ENCODE measurements around the gene C5orf58. TPM values are rescaled to one million over a fixed set of nuclear protein-coding genes. Genes with fewer than 3 reads are reported as not detected.

C5orf58 gene
- total RNA-seq, 1 donor: not detected

GRCh38 chr5:170226129-170226615 lies 6.6 kb upstream of the C5orf58 start:
- Histone ChIP-seq H3K4me3 (ENCODE audit: insufficient read depth, low read length) (no peak overlapping the region), H3K79me2 (ENCODE audit: insufficient read depth, low read length) (no peaks in the 10 kb centered on the region), H2AFZ (ENCODE audit: low read length) (no peak overlapping the region), H3K9me3 (ENCODE audit: low read depth, low read length) (no peaks in the 10 kb centered on the region), H3K36me3 (ENCODE audit: insufficient read depth, low read length) (no peaks in the 10 kb centered on the region), H4K20me1 (ENCODE audit: insufficient read depth, low read length) (no peaks in the 10 kb centered on the region), H3K27me3 (ENCODE audit: insufficient read depth, low read length) (no peaks in the 10 kb centered on the region), H3K4me2 (ENCODE audit: insufficient read depth, low read length) (no peak overlapping the region), H3K4me1 (ENCODE audit: insufficient read depth, low read length) (no peaks in the 10 kb centered on the region), H3K27ac (ENCODE audit: low read depth, low read length) (no peak overlapping the region)
- TF ChIP-seq CTCF (IDR thresholded peaks at IDR 0.05; ENCODE audit: extremely low read depth, low read depth, low read length): no peak
- DNase-seq (ENCODE audit: insufficient read length, low spot score, missing footprints): no peak

- Histone ChIP-seq H3K4me2 (ENCODE audit: insufficient read depth, low read length) (no peak overlapping the region), H3K4me3 (ENCODE audit: insufficient read depth, low read length) (no peak overlapping the region), H2AFZ (ENCODE audit: low read length) (no peak overlapping the region), H3K36me3 (ENCODE audit: insufficient read depth, low read length) (no peaks in the 10 kb centered on the region), H3K27ac (ENCODE audit: low read depth, low read length) (no peak overlapping the region), H3K4me1 (ENCODE audit: insufficient read depth, low read length) (no peaks in the 10 kb centered on the region), H4K20me1 (ENCODE audit: insufficient read depth, low read length) (no peaks in the 10 kb centered on the region), H3K27me3 (ENCODE audit: insufficient read depth, low read length) (no peaks in the 10 kb centered on the region), H3K9me3 (ENCODE audit: low read depth, low read length) (no peaks in the 10 kb centered on the region), H3K79me2 (ENCODE audit: insufficient read depth, low read length) (no peaks in the 10 kb centered on the region)
- DNase-seq (ENCODE audit: insufficient read length, low spot score, missing footprints): no peak
- TF ChIP-seq CTCF (IDR thresholded peaks at IDR 0.05; ENCODE audit: extremely low read depth, low read depth, low read length): no peak
These were observed 6.1 kb upstream of the C5orf58 start for GRCh38 chr5:170226661-170227060.

GRCh38 chr5:170228762-170229435 lies 3.9 kb upstream of the C5orf58 start:
- no peak for DNase-seq (ENCODE audit: insufficient read length, low spot score, missing footprints)
- no peaks in the 10 kb centered on the region for H3K27me3 ChIP-seq (ENCODE audit: insufficient read depth, low read length)
- H2AFZ ChIP-seq (ENCODE audit: low read length): no peak overlapping the region
- H4K20me1 ChIP-seq (ENCODE audit: insufficient read depth, low read length): no peaks in the 10 kb centered on the region
- no peak overlapping the region for H3K4me2 ChIP-seq (ENCODE audit: insufficient read depth, low read length)
- H3K4me1 ChIP-seq (ENCODE audit: insufficient read depth, low read length): no peaks in the 10 kb centered on the region
- H3K4me3 ChIP-seq (ENCODE audit: insufficient read depth, low read length): no peak overlapping the region
- TF ChIP-seq CTCF (IDR thresholded peaks at IDR 0.05; ENCODE audit: extremely low read depth, low read depth, low read length): no peak
- no peak overlapping the region for H3K27ac ChIP-seq (ENCODE audit: low read depth, low read length)
- no peaks in the 10 kb centered on the region for H3K9me3 ChIP-seq (ENCODE audit: low read depth, low read length)
- no peaks in the 10 kb centered on the region for H3K36me3 ChIP-seq (ENCODE audit: insufficient read depth, low read length)
- no peaks in the 10 kb centered on the region for H3K79me2 ChIP-seq (ENCODE audit: insufficient read depth, low read length)

- Histone ChIP-seq H3K4me1 (ENCODE audit: insufficient read depth, low read length) (no peaks in the 10 kb centered on the region), H3K27me3 (ENCODE audit: insufficient read depth, low read length) (peaks cover 7% of the 10 kb centered on the region), H3K9me3 (ENCODE audit: low read depth, low read length) (no peaks in the 10 kb centered on the region), H4K20me1 (ENCODE audit: insufficient read depth, low read length) (no peaks in the 10 kb centered on the region), H3K4me2 (ENCODE audit: insufficient read depth, low read length) (no peak overlapping the region), H3K27ac (ENCODE audit: low read depth, low read length) (no peak overlapping the region), H2AFZ (ENCODE audit: low read length) (no peak overlapping the region), H3K4me3 (ENCODE audit: insufficient read depth, low read length) (no peak overlapping the region), H3K79me2 (ENCODE audit: insufficient read depth, low read length) (no peaks in the 10 kb centered on the region), H3K36me3 (ENCODE audit: insufficient read depth, low read length) (no peaks in the 10 kb centered on the region)
- DNase-seq (ENCODE audit: insufficient read length, low spot score, missing footprints): no peak
- TF ChIP-seq CTCF (IDR thresholded peaks at IDR 0.05; ENCODE audit: extremely low read depth, low read depth, low read length): no peak
These were observed 640 bp downstream of the C5orf58 start for GRCh38 chr5:170233358-170233892.
